IMR-90 (cell line): ENCODE measurements around the gene TBC1D22A. TPM values are rescaled to one million over a fixed set of nuclear protein-coding genes. Genes with fewer than 3 reads are reported as not detected.

Experiments used
- ATAC-seq: fragments of 200-7000 bp; cut with Tn5 transposase; 2 replicates; pipeline ENCODE4 v1.9.1; 2020; ENCODE audit warnings: low read depth, mild to moderate bottlenecking, moderate library complexity
- BruUV-seq: library from RNA; stranded (reverse); fragments of 400-500 nt; replicated peaks from 2 replicates; lab custom pipeline; 2021; lab: Mats Ljungman, UMichigan
- CTCF ChIA-PET: fragments of 300-600 bp; formaldehyde crosslinking; extraction: SDS; loops from one replicate; lab custom pipeline; 2021; ENCODE audit warnings: antibody characterized with exemption; lab: Yijun Ruan, JAX
- POLR2A ChIA-PET: fragments of 300-600 bp; sonication (Branson Sonifier 250); formaldehyde crosslinking; loops from one replicate; lab custom pipeline; 2022; ENCODE audit warnings: antibody characterized with exemption; ENCODE audit not compliant: unreplicated experiment; lab: Charles Lee
- DNase-seq: peaks from one replicate; pipeline ENCODE4 v3.0.0; 2013
- H2AFZ ChIP-seq: replicated peaks from 2 replicates; pipeline ENCODE3; 2013; ENCODE audit warnings: low read length, mild to moderate bottlenecking; ENCODE audit not compliant: poor library complexity
- H2AK5ac ChIP-seq: 2 replicates; pipeline ENCODE4 v1.6.1; 2013; ENCODE audit warnings: low read depth, low read length, inconsistent platforms
- H2AK9ac ChIP-seq: replicated peaks from 2 replicates; pipeline ENCODE3; 2013; ENCODE audit warnings: mild to moderate bottlenecking, low read depth, low read length, moderate library complexity; ENCODE audit not compliant: poor library complexity
- H2BK120ac ChIP-seq: 2 replicates; pipeline ENCODE4 v1.6.1; 2013; ENCODE audit warnings: low read depth, low read length, inconsistent platforms
- H2BK15ac ChIP-seq: 3 replicates; pipeline ENCODE4 v1.6.1; 2013; ENCODE audit warnings: low read depth, low read length, inconsistent platforms
- H2BK20ac ChIP-seq: 2 replicates; pipeline ENCODE4 v1.6.1; 2013; ENCODE audit warnings: low read depth, mild to moderate bottlenecking, inconsistent platforms, low read length, moderate library complexity
- H2BK5ac ChIP-seq: 2 replicates; pipeline ENCODE4 v1.6.1; 2013; ENCODE audit warnings: mild to moderate bottlenecking, low read depth, low read length, inconsistent platforms; ENCODE audit not compliant: poor library complexity, severe bottlenecking
- H3K14ac ChIP-seq: replicated peaks from 2 replicates; pipeline ENCODE4 v1.6.1; 2013; ENCODE audit warnings: low read depth, low read length, inconsistent platforms
- H3K18ac ChIP-seq: 2 replicates; pipeline ENCODE4 v1.6.1; 2013; ENCODE audit warnings: low read depth, low read length, control low read depth
- H3K23ac ChIP-seq: 2 replicates; pipeline ENCODE4 v1.6.1; 2013; ENCODE audit warnings: low read depth, low read length, inconsistent platforms
- H3K27ac ChIP-seq: 2 replicates; pipeline ENCODE4 v1.5.1; 2013; ENCODE audit warnings: mild to moderate bottlenecking, control low read depth, low read length; ENCODE audit not compliant: insufficient read depth
- H3K27me3 ChIP-seq: 2 replicates; pipeline ENCODE4 v1.6.1; 2013; ENCODE audit warnings: low read length; ENCODE audit not compliant: control insufficient read depth, insufficient read depth
- H3K36me3 ChIP-seq: 2 replicates; pipeline ENCODE4 v1.6.1; 2013; ENCODE audit warnings: low read length, mixed read lengths; ENCODE audit not compliant: control insufficient read depth, insufficient read depth
- H3K4ac ChIP-seq: 2 replicates; pipeline ENCODE4 v1.6.1; 2013; ENCODE audit warnings: low read depth, low read length, inconsistent platforms
- H3K4me1 ChIP-seq: 2 replicates; pipeline ENCODE4 v1.6.1; 2013; ENCODE audit warnings: low read length, mixed read lengths; ENCODE audit not compliant: control insufficient read depth, insufficient read depth
- H3K4me2 ChIP-seq: 2 replicates; pipeline ENCODE4 v1.6.1; 2013; ENCODE audit warnings: low read depth, mild to moderate bottlenecking, control low read depth, low read length, moderate library complexity
- H3K4me3 ChIP-seq: 2 replicates; pipeline ENCODE4 v1.5.1; 2013; ENCODE audit warnings: low read depth, mild to moderate bottlenecking, control low read depth, low read length, moderate library complexity; ENCODE audit not compliant: insufficient read depth
- H3K56ac ChIP-seq: 2 replicates; pipeline ENCODE4 v1.6.1; 2013; ENCODE audit warnings: low read length, inconsistent platforms; ENCODE audit not compliant: insufficient read depth; ENCODE audit errors: extremely low read depth
- H3K79me1 ChIP-seq, 2 experiments: 2 replicates each; pipeline ENCODE4 v1.6.1; 2013; ENCODE audit warnings: low read length in 2 of 2, inconsistent platforms in 1 of 2, low read depth in 1 of 2
- H3K9ac ChIP-seq: 2 replicates; pipeline ENCODE4 v1.6.1; 2013; ENCODE audit warnings: low read depth, low read length, control low read depth
- H3K9me1 ChIP-seq: 2 replicates; pipeline ENCODE4 v1.6.1; 2013; ENCODE audit warnings: low read length, inconsistent platforms; ENCODE audit not compliant: insufficient read depth
- H3K9me3 ChIP-seq: 2 replicates; pipeline ENCODE4 v1.6.1; 2013; ENCODE audit warnings: low read length; ENCODE audit not compliant: control insufficient read depth, insufficient read depth
- H4K20me1 ChIP-seq: 2 replicates; pipeline ENCODE4 v1.6.1; 2013; ENCODE audit warnings: low read length, inconsistent platforms; ENCODE audit not compliant: insufficient read depth
- H4K5ac ChIP-seq: 2 replicates; pipeline ENCODE4 v1.6.1; 2013; ENCODE audit warnings: mild to moderate bottlenecking, low read depth, low read length, control low read depth
- H4K8ac ChIP-seq, 2 experiments: 2 replicates each; pipeline ENCODE4 v1.6.1; 2013; ENCODE audit warnings: low read depth in 2 of 2, low read length in 2 of 2, control low read depth in 1 of 2, inconsistent platforms in 1 of 2
- H4K91ac ChIP-seq: 2 replicates; pipeline ENCODE4 v1.6.1; 2013; ENCODE audit warnings: low read depth, low read length, inconsistent platforms; ENCODE audit not compliant: insufficient read depth
- BHLHE40 ChIP-seq: fragments of 150-350 bp; IDR thresholded peaks from 2 replicates; pipeline ENCODE4 v1.6.1; 2016; ENCODE audit warnings: mild to moderate bottlenecking, low read depth, low read length
- CHD1 ChIP-seq: IDR thresholded peaks from 2 replicates; pipeline ENCODE4 v1.6.1; 2012; ENCODE audit warnings: low read depth, low read length, improper control_type of control experiment
- CTCF ChIP-seq: conservative IDR thresholded peaks from 2 replicates; pipeline ENCODE4 v1.5.1; 2012; ENCODE audit warnings: mild to moderate bottlenecking, low read depth, low read length, improper control_type of control experiment
- ELK1 ChIP-seq: fragments of 150-350 bp; IDR thresholded peaks from 2 replicates; pipeline ENCODE4 v1.6.1; 2016; ENCODE audit warnings: low read depth, mild to moderate bottlenecking, low read length, moderate library complexity, borderline replicate concordance
- FOS ChIP-seq: fragments of 150-350 bp; IDR thresholded peaks from 2 replicates; pipeline ENCODE4 v1.6.1; 2016; ENCODE audit warnings: low read depth, low read length
- MAFK ChIP-seq: IDR thresholded peaks from 2 replicates; pipeline ENCODE4 v1.6.1; 2012; ENCODE audit warnings: low read depth, low read length, improper control_type of control experiment
- NFE2L2 ChIP-seq: fragments of 150-350 bp; IDR thresholded peaks from 2 replicates; pipeline ENCODE4 v1.6.1; 2016; ENCODE audit warnings: low read depth, mild to moderate bottlenecking, low read length
- POLR2A ChIP-seq: IDR thresholded peaks from 2 replicates; pipeline ENCODE4 v1.6.1; 2012; ENCODE audit warnings: mild to moderate bottlenecking, low read depth, low read length
- RAD21 ChIP-seq: IDR thresholded peaks from 2 replicates; pipeline ENCODE4 v1.6.1; 2012; ENCODE audit warnings: low read length, improper control_type of control experiment
- RCOR1 ChIP-seq: IDR thresholded peaks from 2 replicates; pipeline ENCODE4 v1.6.1; 2012; ENCODE audit warnings: mild to moderate bottlenecking, low read length, improper control_type of control experiment; ENCODE audit not compliant: insufficient replicate concordance
- RFX5 ChIP-seq: IDR thresholded peaks from 2 replicates; pipeline ENCODE4 v1.8.0; 2012; ENCODE audit warnings: low read depth, mild to moderate bottlenecking, low read length, moderate library complexity
- SMC3 ChIP-seq: fragments of 150-350 bp; IDR thresholded peaks from 2 replicates; pipeline ENCODE4 v1.6.1; 2016; ENCODE audit warnings: low read depth, mild to moderate bottlenecking, antibody characterized with exemption, low read length, moderate library complexity
- WGBS, 2 experiments: methylation state at CpG; one replicate each; pipeline versions ENCODE4 v1.1.5 to v1.1.7; 2013; ENCODE audit warnings: missing lambda C conversion rate in 2 of 2; ENCODE audit not compliant: insufficient read length in 1 of 2; ENCODE audit errors: extremely low coverage in 2 of 2; 5-methylcytosine and 5-hydroxymethylcytosine counted together
- dilution Hi-C: fragments of 300-500 bp; cut with HindIII; formaldehyde crosslinking; loops from one replicate; pipeline ENCODE4 v1.14.3; 2018; ENCODE audit warnings: low sequenced_read_pairs; ENCODE audit not compliant: unreplicated experiment
- in situ Hi-C: fragments of 300-500 bp; cut with MboI; formaldehyde crosslinking; loops from 3 replicates; pipeline ENCODE4 v1.14.3; 2019; ENCODE audit warnings: low sequenced_read_pairs, inconsistent platforms, mixed read lengths
- intact Hi-C: fragments of 100-400 bp; cut with micrococcal nuclease; formaldehyde crosslinking; loops from 2 replicates; pipeline ENCODE4 v1.10.0; 2022
- polyA plus RNA-seq, 3 experiments: library from polyadenylated mRNA; depleted of rRNA; stranded (reverse); fragments of >200 nt; gene quantifications; 2 replicates each; pipeline ENCODE4 v1.2.3, GENCODE V29; 2012; ENCODE audit warnings: low replicate concordance in 1 of 3
- total RNA-seq: library from RNA; depleted of rRNA; stranded (reverse); fragments of >200 nt; gene quantifications from 2 replicates; pipeline ENCODE4 v1.2.3, GENCODE V29; 2012

The TBC1D22A gene
- total and polyA plus RNA-seq, 2 of the 4 experiments (the other 2 are of a cell fraction): 9.0 to 16.7 TPM

GRCh38 chr22:46797355-46797754 lies 34.9 kb downstream of the TBC1D22A start:
- no peak overlapping the region for H3K4me3 ChIP-seq
- H3K23ac ChIP-seq: no peak overlapping the region
- H2AK5ac ChIP-seq: no peak overlapping the region
- H3K27ac ChIP-seq: no peak overlapping the region
- in situ Hi-C loops: loop anchor here (5.0 kb wide), 1 partner anchor 1695 kb away; no protein-coding TSS in a partner anchor
- H2BK5ac ChIP-seq: no peak overlapping the region
- no peak overlapping the region for H3K14ac ChIP-seq
- no peak overlapping the region for H3K9ac ChIP-seq
- H3K18ac ChIP-seq: no peak overlapping the region
- H4K8ac ChIP-seq: no peak overlapping the region
- no peak overlapping the region for H2BK20ac ChIP-seq
- TF ChIP-seq BHLHE40 (no peak), NFE2L2 (no peak), MAFK (no peak), RAD21 (peak; percentile 36), CHD1 (no peak), ELK1 (no peak), FOS (no peak), POLR2A (no peak), CTCF (peak; percentile 36), SMC3 (peak; percentile 35; the same call in 1 of the 2 replicates), RFX5 (no peak), RCOR1 (no peak)
- ChIA-PET CTCF (no interaction called here), POLR2A (no interaction called here)
- no peak overlapping the region for H3K56ac ChIP-seq
- peaks cover 7 to 41% of the 10 kb centered on the region in 2 experiments; a peak in 3 of 4 replicates for H3K79me1 ChIP-seq
- no peaks in the 10 kb centered on the region for H3K27me3 ChIP-seq
- ATAC-seq: peak; percentile 31; the same call in 1 of the 2 replicates
- H2BK120ac ChIP-seq: no peak overlapping the region
- DNase-seq: peak; percentile 55
- no peak overlapping the region for H4K91ac ChIP-seq
- H2AK9ac ChIP-seq: no peak overlapping the region
- no peak overlapping the region for H2AFZ ChIP-seq
- H3K36me3 ChIP-seq: peaks cover 38% of the 10 kb centered on the region
- intact Hi-C loops: loop anchor here (10.0 kb wide), 1 partner anchor 167 kb away; no protein-coding TSS in a partner anchor
- dilution Hi-C loops: no loop called here
- H2BK15ac ChIP-seq: no peak overlapping the region
- H3K9me1 ChIP-seq: 0 out of 2 replicates have a peak, but pooled peaks cover 3% of the 10 kb centered on the region
- no peak overlapping the region for H3K4ac ChIP-seq
- 61% methylated on average over 9 of the region's 17 CpGs; no CpG with 5 or more reads in 1 of the 2 experiments for WGBS, 2 experiments
- BruUV-seq: no TSS peak
- H3K4me2 ChIP-seq: no peak overlapping the region
- H4K5ac ChIP-seq: no peak overlapping the region
- H4K20me1 ChIP-seq: peaks cover 13% of the 10 kb centered on the region
- peaks cover 6% of the 10 kb centered on the region; the same call in 1 of the 2 replicates for H3K4me1 ChIP-seq
- H3K9me3 ChIP-seq: no peaks in the 10 kb centered on the region
